Neural cell (in vitro differentiated cells): ENCODE results near the gene TTLL5.

Source experiments
- EP300 ChIP-seq: fragments of 450-650 bp; conservative IDR thresholded peaks from 2 replicates; pipeline ENCODE4 v1.6.1; 2014; ENCODE audit warnings: antibody characterized with exemption, mild to moderate bottlenecking, moderate library complexity; ENCODE audit not compliant: poor library complexity, severe bottlenecking
- EZH2 ChIP-seq: fragments of 200-600, 300-800 bp; shearing (Covaris generic), sonication (generic); IDR thresholded peaks from 2 replicates; pipeline ENCODE4 v1.6.1; 2014; ENCODE audit warnings: antibody characterized with exemption, low read length, borderline replicate concordance, mild to moderate bottlenecking; ENCODE audit not compliant: insufficient read depth, poor library complexity, severe bottlenecking
- SMC3 ChIP-seq: fragments of 450-650 bp; conservative IDR thresholded peaks from 2 replicates; pipeline ENCODE4 v1.6.1; 2014; ENCODE audit warnings: antibody characterized with exemption, mild to moderate bottlenecking, moderate library complexity; ENCODE audit not compliant: poor library complexity
- TF ChIP-seq, protein P1 (sequence below): fragments of 450-650 bp; IDR thresholded peaks from 2 replicates; pipeline ENCODE4 v1.5.1; 2014; ENCODE audit warnings: antibody characterized with exemption, mild to moderate bottlenecking, moderate library complexity; ENCODE audit not compliant: poor library complexity, severe bottlenecking
- TF ChIP-seq, protein P2 (sequence below): IDR thresholded peaks from 2 replicates; pipeline ENCODE4 v1.6.1; 2012; ENCODE audit warnings: borderline replicate concordance

DNA sequence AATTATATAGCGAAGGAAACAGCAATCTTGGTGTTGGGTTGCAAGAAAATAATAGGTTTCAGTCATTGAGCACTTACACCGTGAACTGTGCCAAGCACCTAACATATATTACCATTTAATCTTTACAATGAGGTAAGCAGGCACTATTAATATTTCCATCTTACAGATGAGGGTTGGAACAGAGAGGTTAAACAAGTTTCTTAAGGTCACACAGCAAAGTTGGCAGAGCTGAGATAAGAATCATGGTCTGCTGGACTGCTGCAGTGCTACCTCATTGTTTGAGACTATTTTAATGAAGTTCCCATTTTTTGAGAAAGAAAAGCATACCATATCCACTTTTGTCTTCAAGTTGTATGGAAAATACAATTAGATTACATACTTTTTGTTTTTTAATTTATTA is 2.1 kb upstream of the TTLL5 start:
- TF ChIP-seq SMC3 = no peak
- TF ChIP-seq EZH2 = no peak
- TF ChIP-seq, protein P1, sequence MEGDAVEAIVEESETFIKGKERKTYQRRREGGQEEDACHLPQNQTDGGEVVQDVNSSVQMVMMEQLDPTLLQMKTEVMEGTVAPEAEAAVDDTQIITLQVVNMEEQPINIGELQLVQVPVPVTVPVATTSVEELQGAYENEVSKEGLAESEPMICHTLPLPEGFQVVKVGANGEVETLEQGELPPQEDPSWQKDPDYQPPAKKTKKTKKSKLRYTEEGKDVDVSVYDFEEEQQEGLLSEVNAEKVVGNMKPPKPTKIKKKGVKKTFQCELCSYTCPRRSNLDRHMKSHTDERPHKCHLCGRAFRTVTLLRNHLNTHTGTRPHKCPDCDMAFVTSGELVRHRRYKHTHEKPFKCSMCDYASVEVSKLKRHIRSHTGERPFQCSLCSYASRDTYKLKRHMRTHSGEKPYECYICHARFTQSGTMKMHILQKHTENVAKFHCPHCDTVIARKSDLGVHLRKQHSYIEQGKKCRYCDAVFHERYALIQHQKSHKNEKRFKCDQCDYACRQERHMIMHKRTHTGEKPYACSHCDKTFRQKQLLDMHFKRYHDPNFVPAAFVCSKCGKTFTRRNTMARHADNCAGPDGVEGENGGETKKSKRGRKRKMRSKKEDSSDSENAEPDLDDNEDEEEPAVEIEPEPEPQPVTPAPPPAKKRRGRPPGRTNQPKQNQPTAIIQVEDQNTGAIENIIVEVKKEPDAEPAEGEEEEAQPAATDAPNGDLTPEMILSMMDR = no peak
- TF ChIP-seq, protein P2, sequence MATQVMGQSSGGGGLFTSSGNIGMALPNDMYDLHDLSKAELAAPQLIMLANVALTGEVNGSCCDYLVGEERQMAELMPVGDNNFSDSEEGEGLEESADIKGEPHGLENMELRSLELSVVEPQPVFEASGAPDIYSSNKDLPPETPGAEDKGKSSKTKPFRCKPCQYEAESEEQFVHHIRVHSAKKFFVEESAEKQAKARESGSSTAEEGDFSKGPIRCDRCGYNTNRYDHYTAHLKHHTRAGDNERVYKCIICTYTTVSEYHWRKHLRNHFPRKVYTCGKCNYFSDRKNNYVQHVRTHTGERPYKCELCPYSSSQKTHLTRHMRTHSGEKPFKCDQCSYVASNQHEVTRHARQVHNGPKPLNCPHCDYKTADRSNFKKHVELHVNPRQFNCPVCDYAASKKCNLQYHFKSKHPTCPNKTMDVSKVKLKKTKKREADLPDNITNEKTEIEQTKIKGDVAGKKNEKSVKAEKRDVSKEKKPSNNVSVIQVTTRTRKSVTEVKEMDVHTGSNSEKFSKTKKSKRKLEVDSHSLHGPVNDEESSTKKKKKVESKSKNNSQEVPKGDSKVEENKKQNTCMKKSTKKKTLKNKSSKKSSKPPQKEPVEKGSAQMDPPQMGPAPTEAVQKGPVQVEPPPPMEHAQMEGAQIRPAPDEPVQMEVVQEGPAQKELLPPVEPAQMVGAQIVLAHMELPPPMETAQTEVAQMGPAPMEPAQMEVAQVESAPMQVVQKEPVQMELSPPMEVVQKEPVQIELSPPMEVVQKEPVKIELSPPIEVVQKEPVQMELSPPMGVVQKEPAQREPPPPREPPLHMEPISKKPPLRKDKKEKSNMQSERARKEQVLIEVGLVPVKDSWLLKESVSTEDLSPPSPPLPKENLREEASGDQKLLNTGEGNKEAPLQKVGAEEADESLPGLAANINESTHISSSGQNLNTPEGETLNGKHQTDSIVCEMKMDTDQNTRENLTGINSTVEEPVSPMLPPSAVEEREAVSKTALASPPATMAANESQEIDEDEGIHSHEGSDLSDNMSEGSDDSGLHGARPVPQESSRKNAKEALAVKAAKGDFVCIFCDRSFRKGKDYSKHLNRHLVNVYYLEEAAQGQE = no peak
- TF ChIP-seq EP300 = no peak
